Measurements from ENCODE around the gene AGBL5.
"Not testable (repeated sequence)": the region's sequence is repeated elsewhere in the genome, so short reads cannot be mapped to it uniquely, and the experiment has no call there.

The AGBL5 gene

GRCh38 chr2:27108221-27108620 lies 56.8 kb downstream of the AGBL5 start:
- no peak overlapping the region for H3K27ac ChIP-seq
- TF ChIP-seq CTCF (conservative IDR thresholded peaks at IDR 0.05): no peak

- no peak for TF ChIP-seq CTCF (conservative IDR thresholded peaks at IDR 0.05)
These were observed 57.6 kb downstream of the AGBL5 start for GRCh38 chr2:27109083-27109482.

GRCh38 chr2:27110603-27111352 lies 59.3 kb downstream of the AGBL5 start:
- H3K27ac ChIP-seq: not testable (repeated sequence)

More at GRCh38 chr2:27109083-27109482, 57.6 kb downstream of the AGBL5 start:
- no peak overlapping the region for H3K27ac ChIP-seq

- not testable (repeated sequence) for H3K27ac ChIP-seq
These were observed 60.1 kb downstream of the AGBL5 start for GRCh38 chr2:27111392-27112078.

GRCh38 chr2:27115519-27115918 lies 64.1 kb downstream of the AGBL5 start:
- no peak for TF ChIP-seq CTCF (conservative IDR thresholded peaks at IDR 0.05)
- no peak overlapping the region for H3K27ac ChIP-seq

- peak overlapping the region; percentile 84 for H3K27ac ChIP-seq
- TF ChIP-seq CTCF (conservative IDR thresholded peaks at IDR 0.05): no peak
These were observed 66.6 kb downstream of the AGBL5 start for GRCh38 chr2:27117995-27118524.

- peak within 1 kb of the TSS; percentile 84 for H3K27ac ChIP-seq
These were observed 67.3 kb downstream of the AGBL5 start, which contains the start of gene CGREF1 for GRCh38 chr2:27118525-27119329. TSS of gene CGREF1 (minus strand) at chr2:27119128. CDS start at chr2:27104366, 14,762 bp downstream.

GRCh38 chr2:27119330-27119670 lies 67.8 kb downstream of the AGBL5 start:
- peak overlapping the region; percentile 84 for H3K27ac ChIP-seq

More at GRCh38 chr2:27118525-27119329, 67.3 kb downstream of the AGBL5 start, which contains the start of gene CGREF1:
- TF ChIP-seq CTCF (conservative IDR thresholded peaks at IDR 0.05): no peak
